COLO668 (cell line): ENCODE data around the gene SLMAP.

Experiments used
- DNase-seq: peaks from one replicate; lab custom pipeline; 2025; ENCODE audit not compliant: unreplicated experiment; lab: John Stamatoyannopoulos, UW

SLMAP gene

GRCh38 chr3:57752307-57752706 lies 3.8 kb upstream of the SLMAP start:
- no peak for DNase-seq

- DNase-seq: no peak
Observed at GRCh38 chr3:57753016-57753415, 3.1 kb upstream of the SLMAP start.

- DNase-seq: no peak
Observed at GRCh38 chr3:57755368-57755675, 787 bp upstream of the SLMAP start.

GRCh38 chr3:57756528-57757401 lies 656 bp downstream of the SLMAP start:
- peak; percentile 37 for DNase-seq

GRCh38 chr3:57757642-57758297 lies 1.7 kb downstream of the SLMAP start:
- peak; percentile 24 for DNase-seq

- no peak for DNase-seq
Observed at GRCh38 chr3:57758686-57759085, 2.6 kb downstream of the SLMAP start.

GRCh38 chr3:57764794-57765193 lies 8.7 kb downstream of the SLMAP start:
- DNase-seq: no peak

DNA sequence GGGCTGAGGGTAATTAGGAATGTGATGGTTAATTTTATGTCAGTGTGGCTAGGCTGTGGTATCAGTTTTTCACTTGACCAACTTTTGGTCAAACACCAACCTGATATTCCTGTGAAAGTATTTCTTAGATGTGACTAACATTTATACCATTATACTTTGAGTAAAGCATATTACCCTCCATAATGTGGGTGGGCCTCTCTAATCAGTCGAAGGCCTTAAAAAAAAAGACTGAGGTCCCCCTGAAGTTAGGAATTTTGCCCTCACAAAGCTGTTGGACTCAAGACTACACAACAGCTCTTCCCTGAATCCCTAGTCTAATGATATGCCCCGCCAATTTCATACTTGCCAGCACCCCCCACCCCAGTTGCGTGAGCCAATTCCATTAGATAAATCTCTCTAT lies 12.5 kb downstream of the SLMAP start:
- no peak for DNase-seq

DNA sequence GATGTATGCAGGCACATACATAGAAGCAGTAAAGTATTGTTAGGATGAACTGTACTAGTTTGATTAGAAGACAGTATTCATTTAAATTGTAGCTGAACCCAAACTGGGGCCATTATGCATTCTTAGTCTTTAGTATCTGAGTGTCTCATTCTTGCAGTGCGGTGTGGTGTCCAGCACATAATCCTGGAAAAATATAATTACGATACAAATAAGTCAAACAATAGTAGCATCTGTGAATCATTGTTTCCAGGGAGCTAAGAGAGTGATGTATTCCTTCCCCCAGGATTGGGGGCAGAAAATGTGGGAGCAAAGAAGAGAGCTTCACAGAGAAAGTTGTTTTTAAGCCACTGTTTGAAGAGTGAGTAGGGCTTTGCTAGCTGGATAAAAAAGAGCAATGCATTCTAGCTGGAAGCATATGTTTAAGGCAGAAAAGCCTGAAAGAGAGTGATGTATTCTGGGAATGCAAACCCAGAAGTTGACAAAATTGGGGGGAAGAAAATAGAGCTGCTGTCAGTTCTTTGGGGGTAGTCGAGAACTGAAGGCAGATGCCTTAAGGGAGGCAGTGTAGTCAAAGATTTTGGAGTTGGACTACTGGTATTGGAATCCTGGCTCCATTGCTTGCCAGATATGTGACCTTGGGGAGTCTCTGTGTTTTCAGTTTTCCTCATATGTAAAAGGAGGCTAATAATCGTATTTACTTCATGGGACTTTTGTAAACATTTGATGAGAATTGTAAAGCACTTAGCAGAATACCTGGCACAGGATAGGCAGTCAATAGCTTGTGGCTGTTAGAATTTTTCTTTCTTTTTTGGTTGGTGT lies 14.1 kb downstream of the SLMAP start:
- no peak for DNase-seq

GRCh38 chr3:57772251-57772650 lies 16.1 kb downstream of the SLMAP start:
- no peak for DNase-seq

DNA sequence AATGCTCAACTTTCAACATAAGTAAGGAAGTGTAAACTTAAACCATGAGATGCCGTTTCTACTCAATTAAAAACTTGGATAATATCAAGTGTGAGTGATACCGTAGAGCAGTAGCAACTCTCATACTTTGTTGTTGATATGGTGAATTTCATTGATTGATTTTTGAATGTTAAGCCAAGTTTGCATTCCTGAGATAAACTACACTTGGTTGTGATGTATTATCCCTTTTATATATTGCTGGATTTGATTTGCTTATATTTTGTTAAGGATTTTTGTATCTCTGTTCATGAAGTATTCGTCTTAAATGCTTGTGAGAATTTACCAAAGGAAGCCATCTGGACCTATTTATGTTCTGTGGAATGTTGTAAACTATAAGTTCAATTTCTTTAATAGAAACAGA lies 21.7 kb downstream of the SLMAP start:
- no peak for DNase-seq

DNA sequence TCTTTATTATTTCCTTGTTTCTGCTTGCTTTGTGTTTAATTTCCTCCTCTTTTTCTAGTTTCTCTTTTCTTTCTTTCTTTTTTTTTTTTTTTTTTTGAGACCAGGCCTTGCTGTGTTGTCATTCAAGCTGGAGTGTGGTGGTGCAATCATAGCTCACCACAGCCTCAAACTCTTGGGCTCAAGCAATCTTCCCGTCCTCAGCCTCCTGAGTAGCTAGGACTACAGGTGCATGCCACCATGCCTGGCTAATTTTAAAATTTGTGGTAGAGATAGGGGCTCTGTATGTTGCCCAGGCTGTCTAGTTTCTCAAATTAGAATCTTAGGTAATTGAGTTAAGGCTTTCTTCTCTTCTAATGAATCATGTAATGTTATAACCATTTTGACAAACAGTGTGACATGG lies 22.4 kb downstream of the SLMAP start:
- no peak for DNase-seq

GRCh38 chr3:57779666-57780065 lies 23.6 kb downstream of the SLMAP start:
- DNase-seq: no peak

GRCh38 chr3:57783186-57784088 lies 27.3 kb downstream of the SLMAP start:
- DNase-seq: no peak

DNA sequence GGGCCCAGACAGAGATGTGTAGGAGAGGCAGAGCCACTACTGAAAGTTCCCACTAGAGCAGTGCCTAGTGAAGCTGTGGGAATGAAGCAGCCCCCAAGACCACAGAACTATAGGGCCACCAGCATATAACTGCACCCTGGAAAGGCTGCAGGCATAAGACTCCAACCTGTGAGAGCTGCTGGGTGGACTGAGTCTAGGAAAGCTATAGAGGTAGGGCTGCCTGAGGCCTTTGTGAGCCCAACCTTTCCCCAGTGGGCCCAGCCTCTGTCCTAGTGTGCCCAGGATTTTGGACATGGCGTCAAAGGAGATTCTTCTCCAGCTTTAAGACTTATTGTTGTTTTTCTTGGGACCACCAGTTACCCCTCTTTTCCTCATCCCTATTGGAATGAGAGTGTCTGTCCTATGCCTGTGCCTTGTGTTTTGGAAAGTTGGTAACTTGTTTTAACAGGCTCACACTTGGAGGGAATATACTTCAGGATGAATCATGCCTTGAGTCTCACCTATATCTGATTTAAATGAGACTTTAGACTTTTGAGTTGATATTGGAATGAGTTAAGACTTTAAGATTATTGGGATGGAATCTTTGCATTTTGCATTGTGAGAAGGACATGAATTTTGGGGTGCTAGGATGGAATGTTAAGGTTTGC lies 28.1 kb downstream of the SLMAP start:
- no peak for DNase-seq

GRCh38 chr3:57785446-57785845 lies 29.3 kb downstream of the SLMAP start:
- DNase-seq: no peak

GRCh38 chr3:57787867-57788623 lies 31.9 kb downstream of the SLMAP start:
- no peak for DNase-seq

- no peak for DNase-seq
Observed at GRCh38 chr3:57788624-57789018, 32.5 kb downstream of the SLMAP start.

- DNase-seq: no peak
Observed at GRCh38 chr3:57791245-57791644, 35.1 kb downstream of the SLMAP start.

DNA sequence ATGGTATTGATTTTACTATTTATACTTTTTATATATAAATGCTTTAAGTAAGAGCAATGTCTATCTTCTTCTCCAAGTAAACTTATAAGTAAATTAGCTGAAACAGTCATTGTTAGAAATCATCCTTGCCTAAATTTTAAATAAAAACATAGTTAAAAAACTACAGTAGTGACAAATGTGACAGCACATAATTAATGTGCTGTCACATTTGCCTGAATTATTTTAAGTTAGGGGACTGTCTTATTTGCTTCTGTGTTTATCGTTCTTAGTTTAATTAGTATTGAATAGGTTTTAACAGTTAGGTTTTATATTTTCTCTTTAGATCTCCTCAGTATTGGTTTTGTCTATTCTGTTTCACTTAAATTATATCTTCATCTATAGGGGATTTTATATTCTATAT lies 36.1 kb downstream of the SLMAP start:
- DNase-seq: no peak
